Measurements from ENCODE around the gene ZFYVE21.

ZFYVE21 gene

GRCh38 chr14:103749860-103750259 lies 34.2 kb downstream of the ZFYVE21 start:
- no peak for TF ChIP-seq CTCF (IDR thresholded peaks at IDR 0.05; ENCODE audit: control extremely low read depth, extremely low read depth, low read depth, missing control alignments)
- no peak for DNase-seq (ENCODE audit: extremely low spot score)
- ChIA-PET POLR2A (no interaction called here), CTCF (interaction anchor here (0.6 to 0.7 kb wide), 2 partner anchors 9 kb away, joined by 3 read pairs; no protein-coding TSS in a partner anchor)

- TF ChIP-seq CTCF (IDR thresholded peaks at IDR 0.05; ENCODE audit: control extremely low read depth, extremely low read depth, low read depth, missing control alignments), result no peak
- CTCF ChIA-PET, result no interaction called here
Observed at GRCh38 chr14:103753774-103754173, 38.2 kb downstream of the ZFYVE21 start.

GRCh38 chr14:103755060-103755459 lies 39.5 kb downstream of the ZFYVE21 start:
- ChIA-PET POLR2A (no interaction called here), CTCF (no interaction called here)
- no peak for DNase-seq (ENCODE audit: extremely low spot score)
- no peak for TF ChIP-seq CTCF (IDR thresholded peaks at IDR 0.05; ENCODE audit: control extremely low read depth, extremely low read depth, low read depth, missing control alignments)

More at GRCh38 chr14:103753774-103754173, 38.2 kb downstream of the ZFYVE21 start:
- POLR2A ChIA-PET, result interaction anchor here (0.7 kb wide), 1 partner anchor 39 kb away, joined by 3 read pairs; no protein-coding TSS in a partner anchor
- no peak for DNase-seq (ENCODE audit: extremely low spot score)

GRCh38 chr14:103758059-103758776 lies 42.6 kb downstream of the ZFYVE21 start:
- no peak for TF ChIP-seq CTCF (IDR thresholded peaks at IDR 0.05; ENCODE audit: control extremely low read depth, extremely low read depth, low read depth, missing control alignments)
- POLR2A ChIA-PET, result no interaction called here
- no peak for DNase-seq (ENCODE audit: extremely low spot score)
- CTCF ChIA-PET, result interaction anchor here (0.6 to 0.7 kb wide), 2 partner anchors 8 to 142 kb away, joined by 3 read pairs; no protein-coding TSS in a partner anchor

- TF ChIP-seq CTCF (IDR thresholded peaks at IDR 0.05; ENCODE audit: control extremely low read depth, extremely low read depth, low read depth, missing control alignments), result no peak
- CTCF ChIA-PET, result interaction anchor here (1.0 kb wide), 1 partner anchor 139 kb away, joined by 3 read pairs; no protein-coding TSS in a partner anchor
- no peak for DNase-seq (ENCODE audit: extremely low spot score)
- POLR2A ChIA-PET, result no interaction called here
Observed at GRCh38 chr14:103762036-103762435, 46.4 kb downstream of the ZFYVE21 start.

DNA sequence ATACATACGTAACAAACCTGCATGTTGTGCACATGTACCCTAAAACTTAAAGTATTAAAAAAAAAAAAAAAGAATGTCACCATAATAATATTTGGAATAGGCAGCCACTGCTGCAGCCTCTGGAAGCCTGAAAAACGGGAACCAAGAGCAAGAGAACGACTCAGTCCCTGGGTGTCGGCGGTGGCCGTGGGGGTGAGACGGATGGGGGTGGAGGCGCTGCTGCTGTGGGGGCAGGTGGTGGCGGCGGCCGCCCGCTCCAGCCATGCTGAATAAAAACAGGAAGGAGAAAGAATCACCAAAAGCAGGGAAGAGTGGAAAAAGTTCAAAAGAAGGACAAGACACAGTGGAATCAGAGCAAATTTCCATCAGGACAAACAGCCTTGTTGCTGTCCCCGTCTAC lies 46.9 kb downstream of the ZFYVE21 start:
- no peak for DNase-seq (ENCODE audit: extremely low spot score)
- TF ChIP-seq CTCF (IDR thresholded peaks at IDR 0.05; ENCODE audit: control extremely low read depth, extremely low read depth, low read depth, missing control alignments), result no peak
- ChIA-PET POLR2A (no interaction called here), CTCF (interaction anchor here (1.0 kb wide), 1 partner anchor 138 kb away, joined by 3 read pairs; no protein-coding TSS in a partner anchor)

Data from GM10248 (cell line).